GM21737 (cell line): ENCODE measurements around the gene BCAS3.

Experiments used
- ATAC-seq: cut with Tn5 transposase; IDR thresholded peaks from one replicate; pipeline ENCODE4 v1.9.1; 2021; ENCODE audit warnings: mild to moderate bottlenecking, moderate library complexity; ENCODE audit not compliant: unreplicated experiment

Gene BCAS3

DNA sequence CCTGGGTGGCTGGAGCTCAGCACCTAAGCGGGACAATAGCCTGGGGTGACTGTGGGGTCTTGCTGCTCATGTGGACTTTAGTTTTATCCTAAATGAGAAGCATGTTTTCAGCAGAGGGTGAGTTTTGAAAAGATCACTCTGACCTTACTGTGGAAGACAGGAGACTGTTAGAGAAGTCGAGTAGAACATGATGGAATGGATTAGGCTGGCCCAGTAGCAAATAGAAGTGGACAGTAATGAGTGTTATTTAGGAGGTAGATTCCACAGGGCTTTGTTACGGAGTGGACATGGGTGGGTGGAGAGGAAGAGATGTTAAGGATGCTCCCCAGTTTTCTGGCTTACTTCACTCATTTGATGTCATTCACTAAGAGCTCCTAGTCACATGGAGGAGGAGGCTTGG, 648.7 kb downstream of the BCAS3 start:
- no peak for ATAC-seq

- ATAC-seq = no peak
Observed at GRCh38 chr17:61328351-61328750, 650.7 kb downstream of the BCAS3 start.

DNA sequence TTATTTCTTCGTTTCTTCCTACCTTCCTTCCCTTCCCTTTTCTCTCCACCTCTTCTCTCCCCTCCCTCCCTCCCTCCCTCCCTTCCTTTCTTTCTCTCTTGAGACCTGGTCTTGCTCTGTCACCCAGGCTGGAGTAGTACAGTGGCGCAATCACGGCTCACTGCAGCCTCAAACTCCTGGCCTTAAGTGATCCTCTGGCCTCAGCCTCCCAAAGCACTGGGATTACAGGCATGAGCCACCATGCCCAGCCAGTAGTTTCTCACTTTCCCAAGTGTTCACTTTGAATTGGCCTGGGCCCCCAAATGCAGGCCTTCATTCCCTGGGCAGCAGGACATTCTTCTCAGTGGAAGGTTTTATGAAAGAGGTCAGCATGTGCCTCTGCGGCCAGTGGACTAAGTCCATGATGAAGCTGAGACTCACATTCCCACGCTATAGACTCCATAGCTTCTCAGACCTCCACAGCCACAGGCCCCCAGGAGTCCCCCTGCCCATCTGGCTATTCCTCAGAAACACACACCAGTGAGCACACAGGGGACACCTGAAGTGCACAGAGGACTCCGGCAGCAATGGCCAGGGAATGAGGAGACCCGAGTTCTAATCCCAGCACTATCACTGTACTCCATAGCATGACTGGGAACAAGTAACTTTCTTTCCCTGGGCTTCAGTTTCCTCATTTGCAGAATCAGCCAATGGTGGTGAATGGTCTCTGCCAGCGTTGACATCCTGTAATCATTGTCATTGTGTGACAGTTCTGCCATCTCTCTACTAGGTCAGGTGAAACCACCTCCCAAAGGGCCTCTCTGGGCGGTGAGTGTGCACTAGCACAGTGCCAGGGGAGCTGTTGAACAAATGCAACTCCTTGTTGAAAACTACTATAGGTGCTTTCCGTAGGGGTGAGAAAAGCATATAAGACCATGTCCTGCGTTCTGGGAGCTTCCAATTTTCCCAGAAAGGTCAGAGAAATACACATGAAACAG, 652.8 kb downstream of the BCAS3 start:
- no peak for ATAC-seq

- ATAC-seq = no peak
Observed at GRCh38 chr17:61331178-61331577, 653.5 kb downstream of the BCAS3 start.

DNA sequence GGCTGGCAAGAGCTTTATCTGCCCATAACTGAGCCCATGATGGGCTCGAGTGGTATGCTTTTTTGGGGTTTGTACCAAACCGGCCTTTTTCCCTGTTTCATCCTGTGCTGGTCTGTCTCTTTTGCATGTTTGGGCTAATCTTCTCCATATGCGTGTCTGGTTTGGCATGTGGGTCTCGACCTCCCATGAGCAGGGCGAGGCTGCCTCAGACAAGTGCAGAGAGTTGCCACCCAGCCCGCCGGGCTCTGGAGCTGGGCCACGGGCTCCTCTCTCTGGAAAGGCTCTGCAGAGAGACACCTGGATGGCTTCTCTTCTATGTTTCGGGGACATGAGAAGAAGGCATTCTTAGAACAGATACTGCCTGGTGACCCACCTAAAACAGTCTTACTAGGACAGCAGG, 654.2 kb downstream of the BCAS3 start:
- ATAC-seq = no peak

GRCh38 chr17:61333136-61333535, 655.5 kb downstream of the BCAS3 start:
- ATAC-seq = no peak

GRCh38 chr17:61334673-61335072, 657.0 kb downstream of the BCAS3 start:
- ATAC-seq = no peak

GRCh38 chr17:61335105-61335844, 657.6 kb downstream of the BCAS3 start:
- ATAC-seq = no peak

DNA sequence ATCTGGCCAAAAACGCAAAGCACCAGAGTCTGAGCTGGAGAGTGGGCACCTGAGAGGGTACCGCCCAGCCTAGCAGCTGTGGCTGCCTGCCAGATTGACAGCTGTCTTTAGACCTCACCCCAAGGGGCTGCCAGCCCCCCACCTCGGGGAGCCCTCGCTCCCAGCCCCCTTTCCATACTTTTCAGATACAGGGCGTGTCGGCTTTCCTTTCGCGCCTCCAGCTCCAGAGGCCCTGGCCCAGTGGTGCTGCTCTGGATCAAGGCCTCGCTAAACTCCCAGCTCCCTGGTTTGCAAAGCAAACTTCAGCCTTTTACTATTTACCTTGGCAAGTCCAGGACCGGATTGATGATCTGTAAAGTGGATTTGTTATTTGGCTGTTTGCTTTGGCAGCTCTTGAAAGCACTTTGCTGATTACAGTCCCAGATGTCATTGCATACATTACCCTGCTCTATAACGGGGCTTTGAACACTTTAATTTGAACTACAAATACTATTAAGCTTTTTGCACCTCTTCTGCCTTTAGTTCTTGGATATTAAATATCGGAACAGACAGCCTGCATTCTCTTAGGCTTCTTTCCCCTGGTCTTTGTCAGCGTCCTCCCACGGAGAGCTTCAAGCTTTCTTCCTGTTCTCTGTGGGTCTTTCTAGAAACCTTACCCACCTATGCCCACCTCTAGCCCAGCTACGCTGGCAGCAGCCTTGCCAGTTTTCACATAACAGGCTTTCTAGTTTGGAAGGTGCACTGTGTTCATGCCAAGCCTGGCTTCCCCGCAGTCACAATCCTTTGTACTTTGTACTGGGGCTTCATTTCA, 658.4 kb downstream of the BCAS3 start:
- ATAC-seq = no peak

- no peak for ATAC-seq
Observed at GRCh38 chr17:61337290-61337689, 659.6 kb downstream of the BCAS3 start.

GRCh38 chr17:61338000-61338798, 660.5 kb downstream of the BCAS3 start:
- no peak for ATAC-seq

GRCh38 chr17:61338874-61339478, 661.3 kb downstream of the BCAS3 start:
- ATAC-seq = no peak

- ATAC-seq = no peak
Observed at GRCh38 chr17:61340431-61341209, 663.0 kb downstream of the BCAS3 start.

- no peak for ATAC-seq
Observed at GRCh38 chr17:61343576-61343975, 665.9 kb downstream of the BCAS3 start.

- no peak for ATAC-seq
Observed at GRCh38 chr17:61345061-61345460, 667.4 kb downstream of the BCAS3 start.

GRCh38 chr17:61345825-61346666, 668.4 kb downstream of the BCAS3 start:
- ATAC-seq = no peak

GRCh38 chr17:61349350-61349749, 671.7 kb downstream of the BCAS3 start:
- ATAC-seq = no peak

DNA sequence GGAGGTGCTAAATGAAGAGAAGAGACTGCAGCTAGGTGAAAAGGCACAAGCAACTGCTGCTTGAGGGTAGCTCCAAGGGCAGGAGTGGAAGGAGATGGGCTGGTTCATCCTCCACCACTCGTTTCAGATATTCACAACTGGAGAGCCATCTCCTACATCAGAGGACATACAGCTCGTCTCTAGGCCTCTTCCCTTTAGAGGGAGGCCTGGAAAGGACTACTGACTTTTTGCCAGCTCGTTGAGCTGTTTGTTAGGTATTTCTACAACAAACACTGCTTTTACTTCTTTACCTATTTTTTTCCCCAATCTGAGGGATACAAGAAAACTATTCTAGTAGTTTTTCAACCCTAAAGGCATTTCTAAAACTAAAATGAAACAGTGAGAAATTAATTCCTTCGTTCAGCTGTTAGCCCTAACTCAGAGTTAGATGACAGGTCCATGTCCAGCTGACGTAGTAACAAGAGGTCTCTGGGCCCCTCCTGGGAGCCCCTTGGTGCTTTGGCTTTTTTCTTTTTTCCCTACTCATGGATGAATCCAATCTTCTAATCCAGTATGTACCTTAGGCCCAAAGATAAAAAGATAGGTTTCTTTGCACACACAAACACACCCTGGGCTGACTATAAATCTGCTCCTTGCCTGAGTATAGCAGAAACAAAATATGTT, 674.2 kb downstream of the BCAS3 start:
- ATAC-seq = no peak
